Amygdala (tissue), 56 donors: ENCODE measurements around the gene POLR3A.

Source experiments
- DNase-seq, 56 donors: peaks; one replicate each; lab custom pipeline; 2025; lab: John Stamatoyannopoulos, UW

The POLR3A gene

DNA sequence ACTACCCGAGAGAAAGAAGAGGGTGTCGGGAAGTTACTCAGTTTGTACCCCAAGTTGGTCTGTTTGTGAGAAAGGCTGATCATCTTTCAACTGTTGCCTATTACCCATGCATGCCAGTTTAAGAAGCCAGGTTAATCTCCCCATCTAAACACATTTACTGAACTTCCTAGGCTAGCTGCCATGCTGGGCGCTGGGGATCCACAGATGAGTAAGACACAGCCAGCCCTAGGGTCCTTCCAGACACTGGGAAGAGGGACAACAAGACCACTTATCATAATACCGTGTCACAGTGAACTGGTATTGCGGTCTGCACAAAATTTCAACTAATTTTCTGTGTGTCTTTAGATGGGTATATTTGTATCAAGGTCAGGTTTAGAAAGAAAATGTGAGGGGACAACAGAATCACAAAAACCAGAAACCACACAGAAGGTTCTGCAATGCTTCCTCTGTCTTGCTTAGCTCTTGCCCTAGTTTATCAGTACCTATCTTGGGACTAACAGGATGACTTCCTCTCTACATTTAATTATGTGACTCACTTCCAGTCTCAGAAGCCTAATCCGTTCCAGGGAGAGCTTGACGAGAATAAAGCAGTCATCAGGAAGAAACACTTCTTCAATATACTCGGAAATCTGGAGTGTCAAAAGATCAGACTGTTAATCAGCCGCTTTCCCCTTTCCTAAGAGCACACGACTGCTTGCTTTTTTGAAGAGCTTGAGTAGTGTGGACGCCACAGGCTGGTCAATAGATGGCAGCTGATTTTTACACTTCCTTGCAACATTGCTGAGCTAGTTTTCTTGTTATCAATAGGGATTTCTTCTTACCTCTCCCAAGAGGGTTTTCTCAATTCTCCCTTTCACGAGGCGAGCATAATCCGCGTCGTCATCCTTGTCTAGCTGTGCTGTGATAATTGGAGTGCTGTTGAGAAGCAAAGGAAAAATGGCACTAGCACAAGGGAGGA lies 45.7 kb downstream of the POLR3A start:
- peak in 1 of 56 donors; percentile 2 for DNase-seq

- DNase-seq: no peak
Measured at GRCh38 chr10:77981281-77981680, 48.0 kb downstream of the POLR3A start.

DNA sequence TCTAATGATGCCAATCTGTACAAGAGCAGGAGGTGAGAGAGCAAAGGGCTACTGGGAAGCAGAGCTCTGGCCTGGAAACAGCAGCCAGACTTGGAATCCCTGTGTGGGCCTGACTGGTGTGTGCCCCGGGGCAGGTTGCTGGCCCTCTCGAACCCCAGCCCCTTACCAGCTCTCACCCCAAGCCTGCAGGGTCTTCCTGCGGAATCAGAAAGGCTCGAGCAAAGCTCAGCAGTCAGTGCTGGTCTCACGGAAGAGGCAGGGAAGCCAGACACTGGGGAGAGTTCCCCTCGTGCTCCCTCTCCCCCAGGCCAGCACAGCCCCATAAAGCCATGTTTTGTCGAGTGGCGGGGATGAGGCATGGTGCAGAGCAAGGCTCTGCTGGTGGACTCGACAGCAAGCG lies 50.1 kb downstream of the POLR3A start:
- DNase-seq: no peak

DNA sequence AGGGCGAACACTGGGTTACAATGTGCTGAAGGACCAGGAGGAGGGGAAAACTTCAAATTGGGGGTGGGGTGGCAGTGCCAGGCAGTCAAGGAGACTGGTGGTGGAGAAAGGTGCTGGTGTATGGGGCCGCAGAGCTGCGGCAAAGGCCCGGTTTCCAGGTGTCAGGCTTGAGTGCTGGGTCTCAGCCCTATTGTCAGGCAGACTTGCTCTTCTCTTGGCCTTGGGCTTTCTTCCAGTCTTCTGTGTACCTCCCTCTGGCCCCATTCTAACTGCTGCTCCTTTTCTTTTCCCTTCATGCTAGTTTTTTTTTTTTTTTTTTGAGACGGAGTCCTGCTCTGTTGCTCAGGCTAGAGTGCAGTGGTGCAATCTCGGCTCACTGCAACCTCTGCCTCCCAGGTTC lies 51.0 kb downstream of the POLR3A start:
- no peak for DNase-seq

DNA sequence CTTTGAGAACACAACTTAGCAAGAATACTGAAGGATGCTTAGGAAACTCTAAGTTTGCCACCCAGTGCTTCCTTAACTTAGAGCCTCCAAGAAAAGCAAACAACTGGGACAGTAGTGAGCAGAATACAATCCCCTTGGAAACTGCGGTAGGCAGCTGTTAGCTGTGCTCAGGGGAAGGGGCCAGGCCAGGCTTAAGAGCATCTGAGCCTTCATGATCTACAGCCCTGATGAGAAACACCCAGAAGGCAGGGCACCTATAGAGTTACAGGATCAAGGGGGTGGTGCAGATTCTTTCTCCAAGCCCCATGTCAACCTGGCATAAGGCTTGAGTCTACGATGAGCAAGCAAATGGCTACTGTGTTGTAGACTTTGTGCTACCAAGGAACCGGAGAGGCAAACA lies 51.4 kb downstream of the POLR3A start:
- no peak for DNase-seq

- DNase-seq: no peak
Measured at GRCh38 chr10:77977016-77977415, 52.3 kb downstream of the POLR3A start.

- DNase-seq: no peak
Measured at GRCh38 chr10:77975086-77975666, 54.1 kb downstream of the POLR3A start.

DNA sequence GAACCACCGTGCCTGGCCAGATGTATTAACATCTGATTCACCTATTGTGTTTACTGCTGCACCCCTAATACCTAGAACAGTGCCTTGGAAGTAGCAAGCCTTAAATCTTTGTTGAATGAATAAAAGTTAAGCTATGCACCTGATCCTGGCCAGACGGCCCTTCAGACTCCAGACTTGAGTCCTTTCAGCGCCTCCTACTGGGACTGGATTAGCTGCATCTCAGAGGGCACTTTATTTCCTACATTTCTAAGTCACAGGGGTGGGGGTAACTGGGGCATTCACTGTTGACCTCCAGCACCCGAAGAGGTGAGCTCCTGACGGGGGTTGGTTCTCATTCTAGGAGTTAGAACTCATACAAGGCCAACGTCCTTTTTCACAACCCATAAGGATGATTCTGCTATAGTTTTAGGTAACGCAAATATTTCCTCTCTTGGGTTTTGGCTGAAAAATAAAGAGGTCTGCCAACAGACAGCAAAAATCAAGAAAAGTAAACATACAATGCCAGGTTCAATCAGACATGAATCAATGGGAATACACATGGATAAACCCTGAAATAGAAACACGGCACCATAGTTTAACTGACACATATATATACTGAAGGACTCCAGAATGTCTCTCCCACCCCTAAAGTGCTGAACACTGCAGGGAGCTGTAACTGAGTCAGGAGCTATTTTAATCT lies 54.8 kb downstream of the POLR3A start:
- DNase-seq: no peak

GRCh38 chr10:77973276-77973675 lies 56.0 kb downstream of the POLR3A start:
- DNase-seq: no peak

DNA sequence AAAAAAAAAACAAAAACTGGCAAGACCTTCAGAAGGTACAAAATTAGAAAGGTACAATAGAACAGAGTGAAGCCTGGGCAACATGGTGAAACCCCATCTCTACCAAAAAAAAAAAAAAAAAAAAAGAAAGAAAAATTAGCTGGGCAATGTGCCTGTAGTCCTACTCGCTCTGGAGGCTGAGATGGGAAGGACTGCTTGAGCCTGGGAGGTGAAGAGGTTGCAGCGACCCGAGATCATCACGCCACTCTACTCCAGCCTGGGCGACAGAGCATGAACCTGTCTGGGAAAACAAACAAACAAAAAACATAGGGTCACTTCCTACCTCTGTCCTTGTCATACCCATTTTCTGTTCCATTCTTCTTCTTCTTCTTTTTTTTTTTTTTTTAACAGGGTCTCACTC lies 57.2 kb downstream of the POLR3A start:
- no peak for DNase-seq

- DNase-seq: no peak
Measured at GRCh38 chr10:77971804-77972144, 57.5 kb downstream of the POLR3A start.

- DNase-seq: peak in 1 of 56 donors; percentile 8
Measured at GRCh38 chr10:77970869-77971803, 58.2 kb downstream of the POLR3A start.

- no peak for DNase-seq
Measured at GRCh38 chr10:77969114-77969513, 60.2 kb downstream of the POLR3A start.

DNA sequence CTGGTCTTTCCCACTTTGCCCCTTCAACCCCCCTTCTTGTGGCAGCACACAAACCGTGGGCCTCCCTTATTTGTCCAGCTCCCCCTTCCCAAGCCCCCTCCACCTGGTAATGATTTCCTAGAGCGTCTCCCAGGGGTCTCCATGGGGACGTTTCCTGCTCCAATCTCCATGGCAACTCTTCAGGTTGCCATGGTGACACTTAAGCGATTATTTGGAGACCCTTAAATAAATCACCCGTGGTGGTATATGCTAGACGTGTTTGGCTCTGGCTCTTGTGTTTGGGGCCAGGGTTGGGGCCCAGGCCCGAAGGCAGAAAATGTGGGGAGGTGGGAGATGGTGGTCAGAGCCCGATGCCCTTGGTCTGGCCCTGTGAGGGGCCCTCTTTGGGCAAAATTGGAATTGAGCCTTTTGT lies 61.7 kb downstream of the POLR3A start:
- DNase-seq: no peak

- peak in 1 of 56 donors; percentile 8 for DNase-seq
Measured at GRCh38 chr10:77965294-77965693, 64.0 kb downstream of the POLR3A start.

- no peak for DNase-seq
Measured at GRCh38 chr10:77964811-77965210, 64.5 kb downstream of the POLR3A start.

DNA sequence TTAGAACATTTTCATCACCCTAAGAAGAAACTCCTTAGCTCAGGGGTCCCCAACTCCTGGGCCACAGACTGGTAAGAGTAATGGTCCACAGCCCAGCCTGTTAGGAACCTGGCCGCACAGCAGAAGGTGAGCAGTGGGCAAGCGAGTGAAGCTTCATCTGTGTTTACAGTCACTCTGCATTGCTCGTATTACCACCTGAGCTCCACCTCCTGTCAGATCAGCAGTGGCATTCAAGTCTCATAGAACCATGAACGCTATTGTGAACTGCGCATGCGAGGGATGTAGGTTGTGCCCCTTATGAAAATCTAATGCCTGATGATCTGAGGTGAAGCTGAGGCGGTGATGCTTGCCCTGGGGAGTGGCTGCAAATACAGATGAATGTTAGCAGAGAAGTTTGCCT lies 65.4 kb downstream of the POLR3A start:
- no peak for DNase-seq

GRCh38 chr10:77962350-77963146 lies 66.8 kb downstream of the POLR3A start:
- DNase-seq: no peak

DNA sequence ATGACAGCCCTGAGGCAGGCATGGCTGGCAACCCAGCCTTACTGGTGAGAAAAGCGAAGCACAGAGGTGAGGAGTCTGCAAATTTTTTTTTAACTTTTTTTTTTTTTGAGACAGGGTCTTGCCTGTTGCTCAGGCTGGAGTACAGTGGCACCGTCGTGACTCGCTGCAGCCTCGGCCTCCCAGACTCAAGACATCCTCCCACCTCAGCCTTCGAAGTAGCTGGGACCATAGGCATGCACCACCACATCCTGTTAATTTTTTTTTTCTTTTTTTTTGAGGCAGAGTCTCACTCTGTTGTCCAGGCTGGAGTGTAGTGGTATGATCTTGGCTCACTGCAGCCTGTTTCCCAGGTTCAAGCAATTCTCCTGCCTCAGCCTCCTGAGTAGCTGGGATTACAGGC lies 67.6 kb downstream of the POLR3A start:
- DNase-seq: no peak
